Trophoblast cell (in vitro differentiated cells and primary cell): ENCODE data around the gene GLYATL2. TPM values are rescaled to one million over a fixed set of nuclear protein-coding genes. Genes with fewer than 3 reads are reported as not detected.

Source experiments
- DNase-seq, 2 donors: peaks; one replicate each; pipeline ENCODE4 v3.0.0-alpha.2; 2016
- H2AFZ ChIP-seq: 2 replicates; pipeline ENCODE4 v1.6.1; 2013; ENCODE audit warnings: low read length, moderate library complexity, mild to moderate bottlenecking; ENCODE audit not compliant: insufficient read depth, poor library complexity
- H2AK5ac ChIP-seq: 2 replicates; pipeline ENCODE4 v1.6.1; 2013; ENCODE audit warnings: mild to moderate bottlenecking, low read length
- H2BK120ac ChIP-seq: 2 replicates; pipeline ENCODE4 v1.6.1; 2013; ENCODE audit warnings: low read length, mild to moderate bottlenecking, moderate library complexity; ENCODE audit not compliant: insufficient read depth, poor library complexity
- H2BK12ac ChIP-seq: 2 replicates; pipeline ENCODE4 v1.6.1; 2013; ENCODE audit warnings: mild to moderate bottlenecking, low read length, moderate library complexity
- H2BK5ac ChIP-seq: 2 replicates; pipeline ENCODE4 v1.6.1; 2013; ENCODE audit warnings: low read length, low read depth, moderate library complexity, mild to moderate bottlenecking; ENCODE audit not compliant: poor library complexity
- H3K14ac ChIP-seq: 2 replicates; pipeline ENCODE4 v1.6.1; 2013; ENCODE audit warnings: mild to moderate bottlenecking, low read length
- H3K18ac ChIP-seq: 2 replicates; pipeline ENCODE4 v1.6.1; 2013; ENCODE audit warnings: mild to moderate bottlenecking, low read length
- H3K23ac ChIP-seq: 2 replicates; pipeline ENCODE4 v1.6.1; 2013; ENCODE audit warnings: low read length
- H3K27ac ChIP-seq: 2 replicates; pipeline ENCODE4 v1.5.1; 2013; ENCODE audit warnings: low read depth, mild to moderate bottlenecking, inconsistent platforms, low read length, moderate library complexity
- H3K27me3 ChIP-seq: 2 replicates; pipeline ENCODE4 v1.6.1; 2013; ENCODE audit warnings: inconsistent platforms, mild to moderate bottlenecking, low read length, moderate library complexity; ENCODE audit not compliant: insufficient read depth
- H3K36me3 ChIP-seq, 2 experiments: 1 replicate in 1 of 2; 2 replicates in 1 of 2; pipeline ENCODE4 v1.6.1; 2013; ENCODE audit warnings: low read length in 2 of 2, mild to moderate bottlenecking in 2 of 2, moderate library complexity in 1 of 2; ENCODE audit not compliant: insufficient read depth in 2 of 2, control insufficient read depth in 1 of 2
- H3K4ac ChIP-seq: 2 replicates; pipeline ENCODE4 v1.6.1; 2013; ENCODE audit warnings: low read depth, mild to moderate bottlenecking, low read length, moderate library complexity
- H3K4me1 ChIP-seq, 2 experiments: 1 replicate in 1 of 2; 2 replicates in 1 of 2; pipeline ENCODE4 v1.6.1; 2013; ENCODE audit warnings: low read length in 2 of 2, mild to moderate bottlenecking in 2 of 2, moderate library complexity in 1 of 2; ENCODE audit not compliant: insufficient read depth in 2 of 2, control insufficient read depth in 1 of 2
- H3K4me2 ChIP-seq: 2 replicates; pipeline ENCODE4 v1.6.1; 2013; ENCODE audit warnings: inconsistent platforms, mild to moderate bottlenecking, low read length, moderate library complexity
- H3K4me3 ChIP-seq: 2 replicates; pipeline ENCODE4 v1.5.1; 2013; ENCODE audit warnings: mild to moderate bottlenecking, low read depth, low read length, inconsistent platforms
- H3K79me1 ChIP-seq: one replicate; pipeline ENCODE4 v1.6.1; 2013; ENCODE audit warnings: low read length
- H3K79me2 ChIP-seq: 2 replicates; pipeline ENCODE4 v1.6.1; 2013; ENCODE audit warnings: low read length, mild to moderate bottlenecking; ENCODE audit not compliant: control insufficient read depth, insufficient read depth, poor library complexity
- H3K9ac ChIP-seq: 2 replicates; pipeline ENCODE4 v1.6.1; 2013; ENCODE audit warnings: mild to moderate bottlenecking, low read length
- H3K9me3 ChIP-seq: 2 replicates; pipeline ENCODE4 v1.6.1; 2013; ENCODE audit warnings: low read depth, mild to moderate bottlenecking, control low read depth, inconsistent platforms, low read length; ENCODE audit not compliant: insufficient read depth
- H4K12ac ChIP-seq: 2 replicates; pipeline ENCODE4 v1.6.1; 2013; ENCODE audit warnings: low read depth, mild to moderate bottlenecking, low read length, moderate library complexity
- H4K8ac ChIP-seq: 2 replicates; pipeline ENCODE4 v1.6.1; 2013; ENCODE audit warnings: low read depth, mild to moderate bottlenecking, low read length, moderate library complexity
- H4K91ac ChIP-seq: one replicate; pipeline ENCODE4 v1.6.1; 2013; ENCODE audit warnings: low read depth, mild to moderate bottlenecking, low read length, moderate library complexity
- WGBS: extraction: QIAGEN DNeasy Blood & Tissue Kit; methylation state at CpG from one replicate; pipeline ENCODE4 v1.1.7; 2013; ENCODE audit warnings: missing lambda C conversion rate; ENCODE audit not compliant: insufficient read length, insufficient coverage; ENCODE audit errors: extremely low coverage; 5-methylcytosine and 5-hydroxymethylcytosine counted together
- polyA plus RNA-seq: library from polyadenylated mRNA; stranded (reverse); fragments of 200-250 nt; gene quantifications from 2 replicates; pipeline ENCODE4 v1.2.3, GENCODE V29; 2013

Gene GLYATL2
- polyA plus RNA-seq: not detected in 2 replicates

- Histone ChIP-seq H2AK5ac (no peak within 1 kb of the TSS), H3K27ac (no peak within 1 kb of the TSS), H3K4me2 (no peak within 1 kb of the TSS), H3K4me3 (no peak within 1 kb of the TSS), H3K9me3 (peaks cover 4% of the 10 kb centered on the region), H3K4me1 (no peaks in the 10 kb centered on the region), H3K9ac (no peak within 1 kb of the TSS), H2BK12ac (no peak within 1 kb of the TSS), H2AFZ (no peak within 1 kb of the TSS), H3K27me3 (no peaks in the 10 kb centered on the region), H3K14ac (no peak within 1 kb of the TSS), H4K91ac (no peak within 1 kb of the TSS), H3K18ac (no peak within 1 kb of the TSS), H3K79me2 (no peaks in the 10 kb centered on the region), H3K36me3 (no peaks in the 10 kb centered on the region), H4K12ac (no peak within 1 kb of the TSS), H3K23ac (no peak within 1 kb of the TSS), H3K79me1 (no peaks in the 10 kb centered on the region), H2BK5ac (no peak within 1 kb of the TSS), H2BK120ac (no peak within 1 kb of the TSS), H4K8ac (no peak within 1 kb of the TSS), H3K4ac (no peak within 1 kb of the TSS)
- DNase-seq: no peak
- WGBS: no CpG with 5 or more reads among the region's 3 CpGs
Observed at GRCh38 chr11:58844361-58845005, at the start of gene GLYATL2. GLYATL2 (minus strand) TSS chr11:58844704; CDS start chr11:58839612, 5,092 bp downstream.

DNA sequence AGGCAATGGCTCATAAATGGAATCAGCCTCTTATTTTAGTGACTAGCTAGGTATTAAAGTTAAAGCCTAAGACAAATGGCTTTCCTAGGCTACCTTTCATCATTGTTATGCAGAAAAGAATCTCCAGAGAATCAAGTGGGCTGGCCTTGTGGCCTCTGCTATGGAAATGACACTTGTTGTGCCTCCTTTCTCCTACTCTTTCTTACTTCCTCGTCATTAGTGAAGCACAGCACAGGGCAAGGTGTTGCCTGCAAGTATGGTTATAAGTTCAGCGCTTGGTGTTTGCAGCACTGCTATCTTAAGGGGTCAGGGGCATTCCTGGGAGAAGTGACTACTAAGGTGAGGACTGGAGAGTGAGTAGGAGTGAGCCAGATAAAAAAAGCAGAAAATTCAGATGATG, 49.4 kb upstream of the GLYATL2 start:
- Histone ChIP-seq H3K36me3 (no peaks in the 10 kb centered on the region), H4K91ac (no peak overlapping the region), H3K9me3 (no peaks in the 10 kb centered on the region), H3K79me2 (no peaks in the 10 kb centered on the region), H3K27ac (no peak overlapping the region), H2AK5ac (no peak overlapping the region), H2BK5ac (no peak overlapping the region), H3K27me3 (no peaks in the 10 kb centered on the region), H3K14ac (no peak overlapping the region), H3K4me2 (no peak overlapping the region), H3K23ac (no peak overlapping the region), H4K8ac (no peak overlapping the region), H3K4me3 (no peak overlapping the region), H3K9ac (no peak overlapping the region), H3K79me1 (no peaks in the 10 kb centered on the region), H2BK120ac (no peak overlapping the region), H3K4ac (no peak overlapping the region), H2BK12ac (no peak overlapping the region), H4K12ac (no peak overlapping the region), H2AFZ (no peak overlapping the region), H3K4me1 (no peaks in the 10 kb centered on the region), H3K18ac (no peak overlapping the region)
- DNase-seq: no peak
- WGBS: no CpG with 5 or more reads among the region's 2 CpGs

- DNase-seq: no peak
- no peak overlapping the region for H3K9ac ChIP-seq
Observed at GRCh38 chr11:58888579-58888978, 44.1 kb upstream of the GLYATL2 start.

DNA sequence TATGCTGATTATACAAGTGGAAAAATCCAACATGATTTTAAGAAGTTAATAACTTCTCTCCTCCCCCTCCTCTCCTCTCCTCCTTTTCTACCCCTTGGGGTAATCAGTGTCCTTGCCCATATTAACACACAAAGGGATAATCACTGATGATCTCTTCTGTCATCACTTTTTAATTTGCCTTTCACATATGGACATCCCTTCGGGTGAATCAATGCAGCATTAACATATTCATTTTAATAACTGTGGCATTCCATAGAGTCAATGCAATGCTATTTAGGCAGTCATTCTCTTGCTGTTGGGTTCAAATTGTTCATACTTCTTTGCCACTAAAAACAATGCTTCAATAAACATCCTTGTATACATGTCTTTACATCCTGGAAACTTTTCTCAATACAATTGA, 42.9 kb upstream of the GLYATL2 start:
- no peaks in the 10 kb centered on the region for H3K79me2 ChIP-seq
- no peak overlapping the region for H2BK5ac ChIP-seq
- no peak overlapping the region for H4K8ac ChIP-seq
- no peak overlapping the region for H3K4me3 ChIP-seq
- no peak overlapping the region for H3K4me2 ChIP-seq
- no peaks in the 10 kb centered on the region for H3K4me1 ChIP-seq
- H2BK12ac ChIP-seq: no peak overlapping the region
- H4K91ac ChIP-seq: no peak overlapping the region
- H3K27me3 ChIP-seq: no peaks in the 10 kb centered on the region
- H2BK120ac ChIP-seq: no peak overlapping the region
- H4K12ac ChIP-seq: no peak overlapping the region
- H3K4ac ChIP-seq: no peak overlapping the region
- DNase-seq: no peak
- H2AK5ac ChIP-seq: no peak overlapping the region
- no peak overlapping the region for H3K23ac ChIP-seq
- no peaks in the 10 kb centered on the region for H3K36me3 ChIP-seq
- no peak overlapping the region for H3K9ac ChIP-seq
- no peak overlapping the region for H2AFZ ChIP-seq
- H3K18ac ChIP-seq: no peak overlapping the region
- H3K9me3 ChIP-seq: no peaks in the 10 kb centered on the region
- H3K14ac ChIP-seq: no peak overlapping the region
- no CpG with 5 or more reads among the region's 1 CpG for WGBS
- H3K79me1 ChIP-seq: no peaks in the 10 kb centered on the region
- H3K27ac ChIP-seq: no peak overlapping the region

More at GRCh38 chr11:58888579-58888978, 44.1 kb upstream of the GLYATL2 start:
- H4K91ac ChIP-seq: no peak overlapping the region
- no peak overlapping the region for H3K4me3 ChIP-seq
- H3K27me3 ChIP-seq: no peaks in the 10 kb centered on the region
- H4K8ac ChIP-seq: no peak overlapping the region
- no peak overlapping the region for H2AK5ac ChIP-seq
- no peaks in the 10 kb centered on the region for H3K36me3 ChIP-seq
- H3K79me2 ChIP-seq: no peaks in the 10 kb centered on the region
- no peak overlapping the region for H3K27ac ChIP-seq
- H4K12ac ChIP-seq: no peak overlapping the region
- no peak overlapping the region for H2BK5ac ChIP-seq
- H3K14ac ChIP-seq: no peak overlapping the region
- H3K23ac ChIP-seq: no peak overlapping the region
- no peak overlapping the region for H2BK12ac ChIP-seq
- H2AFZ ChIP-seq: no peak overlapping the region
- H3K4me1 ChIP-seq: no peaks in the 10 kb centered on the region
- no peak overlapping the region for H3K18ac ChIP-seq
- H3K9me3 ChIP-seq: no peaks in the 10 kb centered on the region
- H3K4ac ChIP-seq: no peak overlapping the region
- H3K79me1 ChIP-seq: no peaks in the 10 kb centered on the region
- no peak overlapping the region for H3K4me2 ChIP-seq
- H2BK120ac ChIP-seq: no peak overlapping the region
